HG03280 (cell line): ENCODE results near the gene DDX49.
A peak's percentile ranks its signal among the peaks of the same experiment; 100 is the strongest.

Experiments used
- ATAC-seq: cut with Tn5 transposase; IDR thresholded peaks from one replicate; pipeline ENCODE4 v1.9.1; 2021; ENCODE audit warnings: mild to moderate bottlenecking, moderate library complexity; ENCODE audit not compliant: unreplicated experiment

The DDX49 gene

GRCh38 chr19:18919086-18919899, at the start of gene DDX49, which contains the start of gene COPE:
Gene DDX49 (plus strand): TSS chr19:18919715. CDS start chr19:18919742, 27 bp downstream.
Gene COPE (minus strand): TSS chr19:18919387. CDS start chr19:18919348, 39 bp downstream.
- ATAC-seq, result peak; percentile 94

GRCh38 chr19:18869781-18870530, 49.6 kb upstream of the DDX49 start:
- no peak for ATAC-seq

DNA sequence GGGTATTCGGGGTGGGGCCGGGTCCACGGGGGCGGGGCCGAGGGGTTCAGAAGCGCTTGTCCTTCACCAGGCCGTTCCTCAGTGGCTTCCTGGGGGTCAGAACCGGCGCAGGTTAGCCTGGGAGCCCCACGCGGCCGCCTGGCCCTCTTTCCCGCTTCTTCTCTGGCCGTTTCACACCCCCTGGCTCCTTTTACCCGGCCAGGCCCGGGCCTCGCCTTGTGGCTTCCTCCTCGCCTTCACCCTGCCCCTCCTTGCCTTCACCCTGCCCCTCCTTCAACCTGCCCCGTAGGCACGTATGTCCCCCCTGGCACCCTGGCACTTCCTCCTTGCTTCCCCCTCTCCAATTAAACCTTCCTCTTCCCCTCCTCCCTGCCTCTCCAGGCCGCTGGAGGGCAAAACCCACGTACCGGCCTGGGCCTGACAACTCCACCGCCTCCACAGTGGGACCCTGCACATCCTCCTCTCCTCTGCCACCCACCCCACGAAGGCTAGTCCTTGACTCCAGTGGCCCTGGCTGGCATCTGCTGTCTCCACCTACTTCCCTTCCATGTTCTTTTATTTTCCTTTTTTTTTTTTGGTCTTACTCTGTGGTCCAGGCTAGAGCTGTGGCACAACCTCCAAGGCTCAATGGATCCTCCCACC, 48.9 kb upstream of the DDX49 start:
- no peak for ATAC-seq

- ATAC-seq, result no peak
Observed at GRCh38 chr19:18871543-18871942, 48.0 kb upstream of the DDX49 start.

GRCh38 chr19:18875726-18876125, 43.8 kb upstream of the DDX49 start:
- ATAC-seq, result no peak

DNA sequence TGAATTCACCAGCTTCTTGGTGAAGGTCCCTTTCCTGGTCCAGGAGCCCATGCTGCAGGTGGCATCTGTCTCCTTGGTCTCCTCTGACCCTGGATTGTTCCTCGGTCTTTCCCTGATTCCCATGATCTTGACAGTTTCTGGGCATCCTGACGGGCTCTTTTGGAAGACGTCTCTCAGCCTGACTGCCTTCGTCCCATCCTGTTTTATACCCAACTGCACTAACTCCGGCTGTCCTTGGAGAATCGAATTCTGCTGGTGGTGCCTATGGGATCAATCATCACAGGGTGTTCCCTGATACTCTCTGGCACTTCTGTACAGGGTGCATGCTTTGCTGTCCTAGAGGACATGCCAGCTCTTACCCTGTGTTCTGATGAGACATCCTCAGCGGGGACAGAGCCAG, 42.6 kb upstream of the DDX49 start:
- no peak for ATAC-seq

- ATAC-seq, result no peak
Observed at GRCh38 chr19:18878058-18878797, 41.3 kb upstream of the DDX49 start.

GRCh38 chr19:18878858-18879578, 40.5 kb upstream of the DDX49 start:
- ATAC-seq, result no peak

DNA sequence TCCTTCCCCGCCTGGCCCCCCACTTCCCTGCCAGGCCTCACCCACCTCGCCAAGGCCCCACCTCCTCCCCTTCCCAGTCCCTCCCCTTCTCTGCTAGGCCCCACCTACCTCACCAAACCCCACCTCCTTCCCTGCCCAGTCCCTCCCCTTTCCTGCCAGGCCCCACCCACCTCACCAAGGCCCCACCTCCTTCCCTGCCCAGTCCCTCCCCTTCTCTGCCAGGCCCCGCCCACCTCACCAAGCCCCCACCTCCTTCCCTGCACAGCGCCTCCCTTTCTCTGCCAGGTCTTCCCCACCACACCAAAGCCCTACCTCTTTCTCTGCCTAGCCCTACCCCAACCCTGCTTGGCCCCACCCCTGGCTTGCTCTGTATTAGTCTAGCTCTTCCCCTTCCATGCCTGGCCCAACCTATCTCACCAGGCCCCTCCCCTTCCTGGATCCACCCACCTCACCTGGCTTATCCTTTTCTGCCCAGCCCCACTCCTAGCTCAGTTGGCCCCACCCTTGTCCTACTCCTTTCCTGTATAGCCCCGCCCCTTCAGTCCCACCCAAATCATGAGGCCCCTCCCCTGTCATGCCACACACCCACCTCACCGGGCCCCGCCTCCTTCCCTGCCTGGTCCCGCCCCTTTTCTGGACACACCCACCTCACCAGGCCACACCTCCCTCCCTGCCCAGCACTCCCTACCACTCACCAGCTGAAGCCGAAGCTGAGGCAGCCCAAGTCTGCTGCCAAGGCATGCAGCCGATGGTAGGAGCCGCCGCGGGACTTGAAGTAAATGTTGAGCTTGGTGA, 39.7 kb upstream of the DDX49 start:
- no peak for ATAC-seq

- ATAC-seq, result no peak
Observed at GRCh38 chr19:18881491-18881890, 38.0 kb upstream of the DDX49 start.

- no peak for ATAC-seq
Observed at GRCh38 chr19:18883526-18884304, 35.8 kb upstream of the DDX49 start.

DNA sequence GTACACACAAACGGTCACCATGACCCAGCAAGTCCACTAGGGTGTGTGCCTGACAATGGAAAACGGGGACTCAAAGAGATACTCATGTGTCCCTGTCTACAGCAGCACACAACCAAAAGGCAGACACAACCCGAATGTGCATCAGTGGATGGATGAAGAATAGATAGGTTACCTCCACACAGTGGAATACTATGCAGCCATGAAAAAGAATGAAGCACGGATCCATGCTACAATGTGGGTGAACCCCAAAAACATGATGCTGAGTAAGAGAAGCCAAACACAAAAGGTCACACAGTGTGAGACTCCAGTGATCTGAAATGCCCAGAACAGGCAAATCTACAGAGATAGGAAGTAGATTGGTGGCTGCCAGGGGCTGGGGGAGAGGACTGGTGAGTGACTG, 32.5 kb upstream of the DDX49 start:
- no peak for ATAC-seq

GRCh38 chr19:18889949-18890745, 29.4 kb upstream of the DDX49 start:
- no peak for ATAC-seq

DNA sequence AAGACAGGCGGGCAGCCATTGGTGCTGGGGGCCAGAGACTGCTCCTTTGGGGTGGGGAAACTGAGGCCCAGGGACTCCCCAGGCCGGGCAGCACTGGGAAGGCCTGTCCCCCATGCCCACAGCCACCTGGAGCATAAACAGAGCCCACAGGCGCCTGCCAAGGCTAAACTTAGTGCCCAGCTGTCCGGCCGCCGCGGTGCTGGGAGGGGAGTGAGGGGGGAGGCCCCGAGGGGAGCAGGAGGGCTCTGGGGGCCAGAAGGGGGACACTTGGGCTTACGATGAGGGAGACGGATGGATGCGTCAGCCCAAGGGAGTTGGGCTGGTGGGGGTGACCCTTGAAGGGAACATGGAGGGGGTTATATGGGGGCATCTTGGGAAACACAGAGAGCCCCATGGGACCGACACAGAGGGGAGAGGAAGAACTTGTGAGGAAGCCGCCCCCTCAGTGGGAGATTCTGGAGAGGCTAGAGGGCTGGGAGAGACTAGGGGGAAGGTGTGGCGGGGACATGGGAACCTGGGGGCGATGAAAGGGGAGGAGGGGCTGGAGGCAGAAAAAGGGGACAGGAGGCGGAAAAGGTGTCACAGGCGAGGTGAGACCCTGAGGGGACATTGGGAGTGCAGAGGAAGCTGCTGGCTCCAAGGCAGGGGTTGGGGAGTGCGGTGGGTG, 25.8 kb upstream of the DDX49 start:
- ATAC-seq, result no peak

- ATAC-seq, result no peak
Observed at GRCh38 chr19:18894254-18895037, 25.1 kb upstream of the DDX49 start.

DNA sequence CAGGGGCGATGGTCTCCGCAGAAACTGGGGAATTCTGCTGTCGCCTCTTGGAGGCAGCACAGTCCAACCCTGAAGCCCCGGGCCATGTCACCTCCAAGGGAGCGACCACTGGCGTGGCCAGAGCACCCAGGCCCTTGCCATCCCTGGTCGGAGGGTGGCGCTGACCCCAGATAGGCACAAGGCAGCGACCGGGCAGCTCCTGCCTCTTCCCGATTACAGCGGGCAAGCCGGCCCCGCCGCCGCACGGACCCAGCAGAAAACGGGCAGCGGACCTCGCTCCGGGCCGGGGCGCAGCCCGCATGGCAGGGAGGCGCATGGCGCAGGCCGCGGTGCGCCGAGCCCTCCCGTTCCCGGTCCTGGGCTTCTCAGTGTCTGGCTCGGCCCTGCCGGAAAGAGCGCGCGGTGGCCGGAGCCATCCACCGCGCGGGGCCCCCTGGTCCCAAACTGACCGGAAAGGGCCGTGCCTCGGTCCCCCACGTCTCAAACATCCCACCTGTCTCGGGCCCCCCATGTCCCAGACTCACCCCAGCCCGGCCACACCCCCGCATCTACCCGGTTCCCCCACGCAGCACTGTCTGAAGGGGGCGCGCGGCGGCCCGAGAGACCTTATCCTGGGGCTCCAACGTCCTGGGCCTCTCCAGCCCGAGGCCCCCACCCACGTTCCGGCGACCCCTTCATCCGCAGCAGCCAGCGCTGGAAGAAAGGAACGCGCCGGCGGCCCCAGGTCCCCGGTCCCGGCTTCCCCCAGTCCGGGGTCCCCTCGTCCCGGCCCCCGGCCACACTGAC, 24.3 kb upstream of the DDX49 start:
- no peak for ATAC-seq
